T-cell (primary cell): ENCODE data around the gene PFN2. TPM values are rescaled to one million over a fixed set of nuclear protein-coding genes. Genes with fewer than 3 reads are reported as not detected.
A peak's percentile ranks its signal among the peaks of the same experiment; 100 is the strongest.

Experiments used
- ATAC-seq, 4 experiments: fragments of 200-7000 bp in 3 of 4; fragments of 150-1000 bp in 1 of 4; cut with Tn5 transposase; replicated peaks in 1 of 4; 1 replicate in 3 of 4; 2 replicates in 1 of 4; pipeline ENCODE4 v1.10.0; 2021; ENCODE audit warnings: moderate library complexity in 3 of 4, mild to moderate bottlenecking in 2 of 4, moderate number of reproducible peaks in 1 of 4
- CTCF ChIA-PET, 2 donors: fragments of 300-600 bp; sonication (Branson Sonifier 250); formaldehyde crosslinking; loops; one replicate each; lab custom pipeline; 2022; ENCODE audit warnings: antibody characterized with exemption in 2 of 2; lab: Charles Lee
- POLR2A ChIA-PET, 2 donors: fragments of 300-600 bp; sonication (Branson Sonifier 250); formaldehyde crosslinking; loops; one replicate each; lab custom pipeline; 2022; ENCODE audit warnings: antibody characterized with exemption in 2 of 2; lab: Charles Lee
- DNase-seq, 35 experiments: peaks; one replicate each; pipeline versions ENCODE4 v3.0.0 to v3.0.0-alpha.2; 2013 to 2023
- H3K27ac ChIP-seq: one replicate; pipeline ENCODE4 v1.5.1; 2013; ENCODE audit warnings: low read length
- H3K27me3 ChIP-seq, 2 experiments: replicated peaks in 1 of 2; 1 replicate in 1 of 2; 2 replicates in 1 of 2; pipeline versions ENCODE4 v1.6.1 to v1.7.0; 2013; ENCODE audit warnings: low read length in 1 of 2, mixed read lengths in 1 of 2; ENCODE audit not compliant: control insufficient read depth in 2 of 2, insufficient read depth in 2 of 2; ENCODE audit errors: extremely low read depth in 1 of 2
- H3K36me3 ChIP-seq, 2 donors: 1 replicate in 1 of 2; 2 replicates in 1 of 2; pipeline versions ENCODE4 v1.6.1 to v1.7.0; 2013; ENCODE audit warnings: low read length in 1 of 2; ENCODE audit not compliant: control insufficient read depth in 2 of 2, insufficient read depth in 1 of 2; ENCODE audit errors: extremely low read depth in 1 of 2
- H3K4me1 ChIP-seq, 2 experiments: 1 replicate in 1 of 2; 2 replicates in 1 of 2; pipeline versions ENCODE4 v1.6.1 to v1.7.0; 2013; ENCODE audit warnings: low read length in 2 of 2, mixed read lengths in 1 of 2; ENCODE audit not compliant: insufficient read depth in 2 of 2, control insufficient read depth in 1 of 2; ENCODE audit errors: extremely low read depth in 1 of 2
- H3K4me3 ChIP-seq, 2 donors: 1 replicate in 1 of 2; 2 replicates in 1 of 2; pipeline versions ENCODE4 v1.5.1 to v1.7.0; 2013; ENCODE audit warnings: mild to moderate bottlenecking in 2 of 2, low read length in 1 of 2, moderate library complexity in 1 of 2; ENCODE audit not compliant: control insufficient read depth in 1 of 2; ENCODE audit errors: extremely low read depth in 1 of 2
- H3K9me3 ChIP-seq: 2 replicates; pipeline ENCODE4 v1.7.0; 2013
- H3K27ac Mint-ChIP-seq, 2 donors: one replicate each; pipeline ENCODE4 v1.8.0; 2020 to 2021; ENCODE audit warnings: mild to moderate bottlenecking in 2 of 2, mixed read lengths in 2 of 2
- H3K27me3 Mint-ChIP-seq, 2 donors: one replicate each; pipeline ENCODE4 v1.8.0; 2021 to 2022; ENCODE audit warnings: mixed read lengths in 2 of 2
- H3K36me3 Mint-ChIP-seq: one replicate; pipeline ENCODE4 v1.8.0; 2021; ENCODE audit warnings: mixed read lengths
- H3K4me1 Mint-ChIP-seq, 3 donors: one replicate each; pipeline ENCODE4 v1.8.0; 2020 to 2022; ENCODE audit warnings: mixed read lengths in 3 of 3, mild to moderate bottlenecking in 1 of 3
- H3K4me3 Mint-ChIP-seq, 3 donors: one replicate each; pipeline ENCODE4 v1.8.0; 2020 to 2022; ENCODE audit warnings: mild to moderate bottlenecking in 3 of 3, mixed read lengths in 3 of 3, moderate library complexity in 3 of 3
- H3K9me3 Mint-ChIP-seq, 3 donors: one replicate each; pipeline ENCODE4 v1.8.0; 2020 to 2022; ENCODE audit warnings: mixed read lengths in 3 of 3
- WGBS: methylation state at CpG from one replicate; pipeline ENCODE4 v1.1.5; 2013; ENCODE audit warnings: missing lambda C conversion rate; ENCODE audit not compliant: insufficient coverage; 5-methylcytosine and 5-hydroxymethylcytosine counted together
- total RNA-seq, 35 experiments: library from RNA in 6 of 35; stranded (reverse) in 6 of 35; fragments of 120-200 nt in 1 of 35; gene quantifications; one replicate each; pipeline versions ENCODE4 v1.2.1 to v1.2.4 and lab custom pipeline; 2013 to 2026

Gene PFN2
- total RNA-seq = 10 to 100 TPM in 2 of 5 donors, 1 to 10 TPM in 3; 7.4 to 12.9 (median 9.4) TPM
- 5.7 TPM for total RNA-seq (2013)
- 2.1 to 12.0 (median 7.2) reads per million in 29 experiments for total RNA-seq (lab: John Stamatoyannopoulos, UW)

DNA sequence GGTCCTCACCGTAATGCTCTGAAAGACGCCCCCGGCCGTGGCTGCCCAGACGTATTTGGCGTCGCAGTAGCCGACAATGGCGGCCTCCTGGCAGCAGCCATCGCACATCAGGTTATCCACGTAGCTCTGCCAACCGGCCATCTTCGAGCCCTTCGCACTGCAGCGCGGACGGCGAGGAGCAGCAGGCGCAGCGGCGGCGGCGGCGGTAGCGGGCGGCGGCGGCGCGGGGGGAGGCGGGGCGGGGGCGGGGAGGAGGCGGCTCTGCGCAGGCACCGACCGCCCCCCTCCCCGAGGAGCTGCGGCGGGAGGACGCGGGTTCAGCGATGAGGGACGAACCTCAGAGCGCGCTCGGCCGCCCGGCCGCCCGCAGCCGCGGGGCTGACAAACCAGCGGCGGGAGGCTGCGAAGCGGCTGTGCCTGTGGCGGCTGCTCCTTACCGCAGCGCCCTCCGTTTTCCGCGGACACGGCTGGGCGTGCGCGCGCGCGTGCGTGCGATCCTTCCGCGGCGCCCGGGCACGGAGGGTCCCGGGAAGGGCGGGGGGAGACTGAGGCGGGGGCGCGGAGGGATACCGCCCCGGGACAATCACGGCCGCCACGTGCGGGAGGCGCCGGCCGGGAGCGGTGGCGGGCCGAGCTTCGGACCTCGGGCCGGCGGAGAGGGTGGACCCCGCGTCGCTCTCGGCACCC is at the start of gene PFN2:
Gene PFN2 (minus strand): TSS at position 180 of the 687 bp plus-strand sequence. CDS start 39 bp downstream, at position 141.
- ChIA-PET POLR2A (no interaction called here), CTCF (interaction anchor here in 1 of 2 donors (0.8 to 2.1 kb wide), 2 partner anchors 35 to 213 kb away, joined by 3 to 11 read pairs; no protein-coding TSS in a partner anchor)
- no peak within 1 kb of the TSS for H3K27ac ChIP-seq
- H3K9me3 Mint-ChIP-seq = no peaks in the 10 kb centered on the region
- H3K4me3 ChIP-seq = peak within 1 kb of the TSS; percentile 63 to 86
- peak within 1 kb of the TSS; percentile 55 to 68 for H3K27ac Mint-ChIP-seq
- peaks cover 21 to 26% (median 25%) of the 10 kb centered on the region in 3 donors for H3K4me1 Mint-ChIP-seq
- under 1% methylated on average over 81 of the region's 102 CpGs for WGBS
- peak within 1 kb of the TSS; percentile 90 to 95 (median 93) for H3K4me3 Mint-ChIP-seq
- DNase-seq (peak; percentile 30 to 80 (median 53)), ATAC-seq (peak; percentile 68 to 74 (median 72))
- peaks cover 5 to 12% of the 10 kb centered on the region in 2 experiments for H3K27me3 ChIP-seq
- H3K27me3 Mint-ChIP-seq = peaks cover 16 to 21% of the 10 kb centered on the region in 2 donors
- H3K36me3 Mint-ChIP-seq = no peaks in the 10 kb centered on the region
- no peaks in the 10 kb centered on the region for H3K9me3 ChIP-seq
- H3K4me1 ChIP-seq = peaks cover 4 to 10% of the 10 kb centered on the region in 2 experiments
- H3K36me3 ChIP-seq = no peaks in the 10 kb centered on the region

DNA sequence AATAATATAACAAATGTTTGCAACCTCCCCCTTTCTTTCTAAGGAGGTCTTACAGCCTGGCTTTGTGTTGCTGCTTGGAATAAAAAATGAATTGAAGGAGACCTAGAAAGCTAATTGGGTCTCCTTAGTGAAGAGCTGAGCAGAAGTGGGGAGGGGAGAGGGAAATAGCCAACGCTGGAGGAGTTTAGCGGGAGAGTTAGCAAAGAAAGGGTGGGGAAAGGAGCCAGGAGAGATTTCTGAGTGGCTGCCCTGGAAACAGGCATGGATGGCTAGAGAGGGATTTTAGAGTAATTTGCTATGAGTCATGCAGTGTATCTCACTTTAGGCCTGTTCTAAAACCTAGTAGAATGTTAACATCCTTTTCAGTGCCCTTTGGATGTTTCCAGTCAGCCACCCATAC is 45.2 kb upstream of the PFN2 start:
- Mint-ChIP-seq H3K9me3 (no peaks in the 10 kb centered on the region), H3K27me3 (peaks cover 3 to 7% of the 10 kb centered on the region in 2 donors), H3K27ac (no peak overlapping the region), H3K36me3 (no peaks in the 10 kb centered on the region), H3K4me3 (no peak overlapping the region), H3K4me1 (no peaks in the 10 kb centered on the region)
- no peak for DNase-seq
- no peak overlapping the region for H3K27ac ChIP-seq
- no peak for ATAC-seq
- no peak overlapping the region for H3K4me3 ChIP-seq
- no peaks in the 10 kb centered on the region for H3K4me1 ChIP-seq
- H3K9me3 ChIP-seq = no peaks in the 10 kb centered on the region
- no peaks in the 10 kb centered on the region for H3K27me3 ChIP-seq
- H3K36me3 ChIP-seq = no peaks in the 10 kb centered on the region
- POLR2A ChIA-PET = no interaction called here
- CTCF ChIA-PET = no interaction called here
- WGBS = 97% methylated on average over 2 of the region's 2 CpGs

DNA sequence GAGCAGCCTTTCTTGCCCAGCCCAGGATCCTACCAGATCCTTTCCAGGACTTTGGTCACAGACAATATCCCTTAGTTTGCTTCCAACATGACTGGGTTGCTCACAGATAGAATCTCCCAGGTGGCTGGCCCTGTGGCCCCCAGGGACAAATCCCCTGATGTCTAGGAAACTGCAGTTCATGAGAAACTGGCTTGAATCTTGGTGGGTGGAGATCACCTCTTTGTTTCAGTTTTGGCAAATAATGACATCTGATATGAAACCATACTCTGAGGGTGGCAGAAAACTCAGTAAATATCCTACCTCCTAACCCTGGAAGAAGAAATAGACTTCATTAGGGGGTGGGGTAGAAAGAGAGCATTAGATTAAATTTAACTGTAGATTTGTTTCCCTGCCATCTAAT is 44.1 kb upstream of the PFN2 start:
- POLR2A ChIA-PET = interaction anchor here in 1 of 2 donors (0.6 kb wide), 1 partner anchor 1514 kb away, joined by 3 read pairs; no protein-coding TSS in a partner anchor
- DNase-seq (no peak), ATAC-seq (no peak)
- Mint-ChIP-seq H3K27ac (no peak overlapping the region), H3K4me1 (no peaks in the 10 kb centered on the region), H3K27me3 (peaks cover 3 to 7% of the 10 kb centered on the region in 2 donors), H3K4me3 (no peak overlapping the region), H3K36me3 (no peaks in the 10 kb centered on the region), H3K9me3 (no peaks in the 10 kb centered on the region)
- Histone ChIP-seq H3K4me3 (no peak overlapping the region), H3K4me1 (no peaks in the 10 kb centered on the region), H3K36me3 (no peaks in the 10 kb centered on the region), H3K27ac (no peak overlapping the region), H3K9me3 (no peaks in the 10 kb centered on the region), H3K27me3 (no peaks in the 10 kb centered on the region)
- CTCF ChIA-PET = no interaction called here

DNA sequence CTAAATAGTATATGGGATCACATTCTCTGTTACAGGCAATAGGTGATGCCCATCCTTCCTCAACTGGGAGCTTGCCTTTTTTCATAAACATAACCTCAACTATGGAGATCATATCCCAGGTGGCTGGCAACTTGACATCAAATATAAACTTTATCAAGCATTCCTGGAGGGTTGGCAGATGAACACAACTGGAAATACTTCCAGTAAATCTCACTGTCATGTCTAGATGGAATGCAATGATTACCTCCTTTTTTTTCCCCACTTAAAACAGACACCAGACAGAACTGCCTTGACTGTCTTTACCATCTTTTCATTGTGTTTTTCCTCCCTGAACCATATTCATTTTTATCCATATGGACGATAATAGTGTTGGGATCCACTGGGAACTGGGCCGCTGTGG is 43.1 kb upstream of the PFN2 start:
- Mint-ChIP-seq H3K27me3 (peaks cover 3 to 7% of the 10 kb centered on the region in 2 donors), H3K4me1 (no peaks in the 10 kb centered on the region), H3K4me3 (no peak overlapping the region), H3K36me3 (no peaks in the 10 kb centered on the region), H3K9me3 (no peaks in the 10 kb centered on the region), H3K27ac (no peak overlapping the region)
- no peaks in the 10 kb centered on the region for H3K9me3 ChIP-seq
- H3K4me1 ChIP-seq = no peaks in the 10 kb centered on the region
- no peak overlapping the region for H3K27ac ChIP-seq
- ATAC-seq = no peak
- CTCF ChIA-PET = no interaction called here
- DNase-seq = no peak
- H3K27me3 ChIP-seq = no peaks in the 10 kb centered on the region
- no CpG with 5 or more reads among the region's 2 CpGs for WGBS
- no peaks in the 10 kb centered on the region for H3K36me3 ChIP-seq
- POLR2A ChIA-PET = interaction anchor here in 1 of 2 donors (0.6 kb wide), 1 partner anchor 67 kb away, joined by 3 read pairs; no protein-coding TSS in a partner anchor
- H3K4me3 ChIP-seq = no peak overlapping the region

GRCh38 chr3:150006794-150007193 is 36.1 kb upstream of the PFN2 start:
- Mint-ChIP-seq H3K9me3 (no peaks in the 10 kb centered on the region), H3K4me3 (no peak overlapping the region), H3K27ac (no peak overlapping the region), H3K36me3 (no peaks in the 10 kb centered on the region), H3K27me3 (no peaks in the 10 kb centered on the region), H3K4me1 (no peaks in the 10 kb centered on the region)
- Histone ChIP-seq H3K27ac (no peak overlapping the region), H3K4me1 (no peaks in the 10 kb centered on the region), H3K36me3 (no peaks in the 10 kb centered on the region), H3K4me3 (no peak overlapping the region), H3K9me3 (no peaks in the 10 kb centered on the region), H3K27me3 (no peaks in the 10 kb centered on the region)
- ATAC-seq = no peak
- ChIA-PET CTCF (no interaction called here), POLR2A (no interaction called here)
- DNase-seq = no peak

DNA sequence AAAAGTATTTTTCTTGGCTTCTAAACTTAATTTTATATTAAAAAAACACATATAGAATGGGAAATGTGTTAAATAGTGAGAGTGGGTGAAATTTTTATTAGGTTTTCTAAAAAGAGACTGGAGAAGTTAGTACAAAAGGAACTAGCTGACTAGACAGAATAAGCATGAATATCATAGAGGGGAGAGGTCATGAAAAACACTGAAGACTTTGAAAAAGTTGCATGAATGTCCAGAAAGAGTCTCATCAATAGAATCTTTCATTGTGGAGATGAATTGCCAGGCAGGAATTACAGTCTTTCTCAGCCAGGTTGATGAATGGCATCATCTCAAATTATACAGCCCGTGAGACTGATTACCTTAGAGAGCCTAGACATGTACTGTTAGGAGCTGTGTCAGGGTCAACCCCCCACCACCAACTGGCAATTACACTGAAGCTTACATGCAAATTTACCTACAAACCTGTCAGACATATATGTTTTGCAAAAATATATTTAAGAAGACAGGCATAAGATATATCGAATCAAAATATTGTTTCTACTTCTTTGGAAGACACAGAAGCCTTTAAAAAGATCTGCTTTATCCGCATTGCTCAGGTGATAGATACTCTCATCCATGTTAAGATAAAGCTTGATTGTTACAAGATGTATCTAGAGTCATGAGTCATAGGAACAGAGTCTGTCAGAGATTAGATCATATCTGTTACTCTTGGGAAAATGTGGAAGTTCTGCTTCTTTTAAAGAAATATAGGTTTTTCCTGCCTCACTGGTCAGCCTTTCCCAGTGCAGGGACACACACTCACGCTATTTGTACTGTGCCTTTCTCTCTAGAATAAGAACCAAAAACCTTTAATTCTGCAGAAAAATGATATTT is 34.8 kb upstream of the PFN2 start:
- H3K27me3 ChIP-seq = no peaks in the 10 kb centered on the region
- H3K4me3 Mint-ChIP-seq = no peak overlapping the region
- ChIA-PET POLR2A (no interaction called here), CTCF (no interaction called here)
- WGBS = 100% methylated on average over 1 of the region's 4 CpGs
- no peaks in the 10 kb centered on the region for H3K27me3 Mint-ChIP-seq
- H3K4me1 Mint-ChIP-seq = no peaks in the 10 kb centered on the region
- DNase-seq (no peak), ATAC-seq (no peak)
- H3K9me3 ChIP-seq = no peaks in the 10 kb centered on the region
- H3K9me3 Mint-ChIP-seq = no peaks in the 10 kb centered on the region
- H3K27ac Mint-ChIP-seq = no peak overlapping the region
- H3K27ac ChIP-seq = no peak overlapping the region
- no peaks in the 10 kb centered on the region for H3K36me3 Mint-ChIP-seq
- no peaks in the 10 kb centered on the region for H3K4me1 ChIP-seq
- no peak overlapping the region for H3K4me3 ChIP-seq
- no peaks in the 10 kb centered on the region for H3K36me3 ChIP-seq
